Nephron (organoid): ENCODE results near the gene SEBOX.
A peak's percentile ranks its signal among the peaks of the same experiment; 100 is the strongest.

Source experiments
- H3K27ac Mint-ChIP-seq, 3 experiments: 2 replicates each; pipeline ENCODE4 v1.8.0; 2020; ENCODE audit warnings: mixed read lengths in 3 of 3, mild to moderate bottlenecking in 2 of 3, moderate library complexity in 1 of 3
- H3K27me3 Mint-ChIP-seq: 2 replicates; pipeline ENCODE4 v1.8.0; 2021; ENCODE audit warnings: low read depth, mild to moderate bottlenecking, moderate library complexity, mixed read lengths
- H3K36me3 Mint-ChIP-seq: 2 replicates; pipeline ENCODE4 v1.8.0; 2020; ENCODE audit warnings: low read depth, mixed read lengths
- H3K4me1 Mint-ChIP-seq: 2 replicates; pipeline ENCODE4 v1.8.0; 2020; ENCODE audit warnings: mixed read lengths
- H3K4me3 Mint-ChIP-seq, 3 experiments: 2 replicates each; pipeline ENCODE4 v1.8.0; 2020; ENCODE audit warnings: mild to moderate bottlenecking in 3 of 3, mixed read lengths in 3 of 3, moderate library complexity in 2 of 3
- H3K9me3 Mint-ChIP-seq: 2 replicates; pipeline ENCODE4 v1.8.0; 2020; ENCODE audit warnings: mixed read lengths
- TF ChIP-seq, protein P1 (sequence below), 3 experiments: fragments of 200-600 bp; sonication (generic); IDR thresholded peaks; one replicate each; pipeline ENCODE4 v1.5.0; 2021; ENCODE audit warnings: antibody characterized with exemption in 3 of 3; ENCODE audit not compliant: unreplicated experiment in 3 of 3

The SEBOX gene

GRCh38 chr17:28372203-28372944 lies 7.4 kb upstream of the SEBOX start:
- Mint-ChIP-seq H3K36me3 (no peaks in the 10 kb centered on the region), H3K4me1 (peaks cover 16% of the 10 kb centered on the region), H3K4me3 (peak overlapping the region; percentile 80 to 90 (median 85)), H3K27ac (no peak overlapping the region), H3K27me3 (peaks cover 14% of the 10 kb centered on the region), H3K9me3 (no peaks in the 10 kb centered on the region)
- TF ChIP-seq, protein P1, sequence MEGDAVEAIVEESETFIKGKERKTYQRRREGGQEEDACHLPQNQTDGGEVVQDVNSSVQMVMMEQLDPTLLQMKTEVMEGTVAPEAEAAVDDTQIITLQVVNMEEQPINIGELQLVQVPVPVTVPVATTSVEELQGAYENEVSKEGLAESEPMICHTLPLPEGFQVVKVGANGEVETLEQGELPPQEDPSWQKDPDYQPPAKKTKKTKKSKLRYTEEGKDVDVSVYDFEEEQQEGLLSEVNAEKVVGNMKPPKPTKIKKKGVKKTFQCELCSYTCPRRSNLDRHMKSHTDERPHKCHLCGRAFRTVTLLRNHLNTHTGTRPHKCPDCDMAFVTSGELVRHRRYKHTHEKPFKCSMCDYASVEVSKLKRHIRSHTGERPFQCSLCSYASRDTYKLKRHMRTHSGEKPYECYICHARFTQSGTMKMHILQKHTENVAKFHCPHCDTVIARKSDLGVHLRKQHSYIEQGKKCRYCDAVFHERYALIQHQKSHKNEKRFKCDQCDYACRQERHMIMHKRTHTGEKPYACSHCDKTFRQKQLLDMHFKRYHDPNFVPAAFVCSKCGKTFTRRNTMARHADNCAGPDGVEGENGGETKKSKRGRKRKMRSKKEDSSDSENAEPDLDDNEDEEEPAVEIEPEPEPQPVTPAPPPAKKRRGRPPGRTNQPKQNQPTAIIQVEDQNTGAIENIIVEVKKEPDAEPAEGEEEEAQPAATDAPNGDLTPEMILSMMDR (IDR thresholded peaks at IDR 0.05; ENCODE audit: unreplicated experiment in 3 of 3): no peak

- Mint-ChIP-seq H3K27me3 (peaks cover 14% of the 10 kb centered on the region), H3K9me3 (no peaks in the 10 kb centered on the region), H3K27ac (peak within 1 kb of the TSS; percentile 77 to 85 (median 79)), H3K4me3 (peak within 1 kb of the TSS; percentile 90 to 92 (median 91)), H3K4me1 (peaks cover 16% of the 10 kb centered on the region), H3K36me3 (no peaks in the 10 kb centered on the region)
- TF ChIP-seq, protein P1 (IDR thresholded peaks at IDR 0.05; ENCODE audit: unreplicated experiment in 3 of 3): no peak
Observed at GRCh38 chr17:28371245-28372202, 6.5 kb upstream of the SEBOX start, which contains the start of gene SARM1. SARM1 (plus strand) TSS chr17:28371694; CDS start chr17:28372033, 339 bp downstream.

GRCh38 chr17:28370744-28371103 lies 5.7 kb upstream of the SEBOX start:
- TF ChIP-seq, protein P1 (IDR thresholded peaks at IDR 0.05; ENCODE audit: unreplicated experiment in 3 of 3): no peak
- Mint-ChIP-seq H3K9me3 (no peaks in the 10 kb centered on the region), H3K27ac (peak overlapping the region; percentile 65 to 85 (median 79)), H3K4me1 (peaks cover 16% of the 10 kb centered on the region), H3K27me3 (peaks cover 14% of the 10 kb centered on the region), H3K4me3 (peak overlapping the region; percentile 89 to 92 (median 91)), H3K36me3 (no peaks in the 10 kb centered on the region)

DNA sequence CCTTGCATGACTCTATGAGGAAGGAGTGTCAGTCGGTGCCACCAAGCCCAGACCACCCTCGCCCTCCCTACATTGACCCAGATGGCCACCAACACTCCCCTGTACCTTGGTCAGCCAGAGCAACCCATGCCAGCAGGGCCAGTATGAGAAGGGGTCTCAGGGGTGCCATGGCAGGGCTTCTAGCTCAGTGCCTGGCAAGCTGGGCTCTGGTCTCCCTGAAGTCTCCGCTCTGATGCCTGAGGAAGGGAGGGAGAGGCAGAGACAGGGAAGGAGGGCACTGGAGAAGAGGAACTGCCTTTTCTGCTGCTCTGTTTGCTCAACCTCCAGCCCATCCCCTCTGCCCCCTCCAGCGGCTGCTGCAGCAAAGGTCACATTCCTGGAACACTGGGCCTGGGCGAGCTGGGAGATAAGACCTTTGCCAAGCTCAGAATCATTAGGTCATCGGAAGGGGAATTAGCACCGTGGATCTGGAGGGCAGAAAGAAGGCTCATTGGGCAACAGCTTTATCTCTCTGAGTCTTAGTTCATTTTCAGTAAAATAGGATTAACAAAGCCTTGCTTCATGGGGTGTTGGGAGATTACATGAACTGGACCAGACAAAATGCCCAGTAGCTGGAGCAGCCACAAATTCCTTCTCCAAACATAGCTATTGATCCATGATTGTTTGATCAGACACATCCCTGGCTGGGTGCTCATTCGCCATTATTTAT lies 5.2 kb upstream of the SEBOX start, which contains the start of gene VTN:
VTN (minus strand) TSS at position 273 of the 709 bp plus-strand sequence; CDS start at position 169, 104 bp downstream.
- TF ChIP-seq, protein P1 (IDR thresholded peaks at IDR 0.05; ENCODE audit: unreplicated experiment in 3 of 3): no peak
- peaks cover 14% of the 10 kb centered on the region for H3K27me3 Mint-ChIP-seq
- no peaks in the 10 kb centered on the region for H3K36me3 Mint-ChIP-seq
- H3K9me3 Mint-ChIP-seq: no peaks in the 10 kb centered on the region
- peak within 1 kb of the TSS; percentile 65 to 85 (median 79) for H3K27ac Mint-ChIP-seq
- peak within 1 kb of the TSS; percentile 89 to 92 (median 91) for H3K4me3 Mint-ChIP-seq
- H3K4me1 Mint-ChIP-seq: peaks cover 16% of the 10 kb centered on the region

GRCh38 chr17:28369684-28370034 lies 4.7 kb upstream of the SEBOX start:
- H3K36me3 Mint-ChIP-seq: no peaks in the 10 kb centered on the region
- TF ChIP-seq, protein P1 (IDR thresholded peaks at IDR 0.05; ENCODE audit: unreplicated experiment in 3 of 3): no peak
- H3K27ac Mint-ChIP-seq: peak overlapping the region in 1 of 3 experiments; percentile 65
- H3K9me3 Mint-ChIP-seq: no peaks in the 10 kb centered on the region
- H3K4me1 Mint-ChIP-seq: peaks cover 16% of the 10 kb centered on the region
- peaks cover 14% of the 10 kb centered on the region for H3K27me3 Mint-ChIP-seq
- H3K4me3 Mint-ChIP-seq: peak overlapping the region in 2 of 3 experiments; percentile 34 to 58
